NCI-H345 treated with DMSO at 0.1 percent for 48 hours (cell line): ENCODE measurements around the gene KDM4E.

Experiments used
- DNase-seq: peaks from one replicate; lab custom pipeline; 2025; ENCODE audit not compliant: unreplicated experiment; lab: John Stamatoyannopoulos, UW

KDM4E gene

GRCh38 chr11:95050595-95051202 is 25.6 kb downstream of the KDM4E start:
- no peak for DNase-seq

GRCh38 chr11:95054356-95054755 is 29.3 kb downstream of the KDM4E start:
- DNase-seq, result no peak

- no peak for DNase-seq
These were observed 30.3 kb downstream of the KDM4E start for GRCh38 chr11:95055283-95055897.

GRCh38 chr11:95057959-95058358 is 32.9 kb downstream of the KDM4E start:
- no peak for DNase-seq

GRCh38 chr11:95058621-95059020 is 33.6 kb downstream of the KDM4E start:
- DNase-seq, result no peak

- DNase-seq, result no peak
These were observed 34.0 kb downstream of the KDM4E start for GRCh38 chr11:95059046-95059445.

GRCh38 chr11:95065336-95065735 is 40.3 kb downstream of the KDM4E start:
- peak; percentile 52 for DNase-seq

GRCh38 chr11:95066716-95067038 is 41.6 kb downstream of the KDM4E start, which contains the start of gene SRSF8:
SRSF8 (plus strand) TSS chr11:95066919; CDS start chr11:95067227, 308 bp downstream.
- DNase-seq, result peak; percentile 82

- peak; percentile 82 for DNase-seq
These were observed 42.2 kb downstream of the KDM4E start for GRCh38 chr11:95067039-95067840.

- peak; percentile 53 for DNase-seq
These were observed 42.8 kb downstream of the KDM4E start for GRCh38 chr11:95067841-95068219.

GRCh38 chr11:95068549-95068948 is 43.5 kb downstream of the KDM4E start:
- DNase-seq, result peak; percentile 86

GRCh38 chr11:95070471-95070870 is 45.4 kb downstream of the KDM4E start:
- DNase-seq, result peak; percentile 18

GRCh38 chr11:95072948-95073347 is 47.9 kb downstream of the KDM4E start:
- no peak for DNase-seq

- DNase-seq, result no peak
These were observed 49.9 kb downstream of the KDM4E start for GRCh38 chr11:95074792-95075563.

- no peak for DNase-seq
These were observed 51.4 kb downstream of the KDM4E start for GRCh38 chr11:95076416-95076815.

GRCh38 chr11:95076981-95077380 is 51.9 kb downstream of the KDM4E start:
- no peak for DNase-seq
